ENCODE measurements around the gene NMRK2. TPM values are rescaled to one million over a fixed set of nuclear protein-coding genes. Genes with fewer than 3 reads are reported as not detected.

NMRK2 gene
- total and polyA plus RNA-seq, 4 donors: 0.13 to 1.0 (median 0.26) TPM; not detected in 1

DNA sequence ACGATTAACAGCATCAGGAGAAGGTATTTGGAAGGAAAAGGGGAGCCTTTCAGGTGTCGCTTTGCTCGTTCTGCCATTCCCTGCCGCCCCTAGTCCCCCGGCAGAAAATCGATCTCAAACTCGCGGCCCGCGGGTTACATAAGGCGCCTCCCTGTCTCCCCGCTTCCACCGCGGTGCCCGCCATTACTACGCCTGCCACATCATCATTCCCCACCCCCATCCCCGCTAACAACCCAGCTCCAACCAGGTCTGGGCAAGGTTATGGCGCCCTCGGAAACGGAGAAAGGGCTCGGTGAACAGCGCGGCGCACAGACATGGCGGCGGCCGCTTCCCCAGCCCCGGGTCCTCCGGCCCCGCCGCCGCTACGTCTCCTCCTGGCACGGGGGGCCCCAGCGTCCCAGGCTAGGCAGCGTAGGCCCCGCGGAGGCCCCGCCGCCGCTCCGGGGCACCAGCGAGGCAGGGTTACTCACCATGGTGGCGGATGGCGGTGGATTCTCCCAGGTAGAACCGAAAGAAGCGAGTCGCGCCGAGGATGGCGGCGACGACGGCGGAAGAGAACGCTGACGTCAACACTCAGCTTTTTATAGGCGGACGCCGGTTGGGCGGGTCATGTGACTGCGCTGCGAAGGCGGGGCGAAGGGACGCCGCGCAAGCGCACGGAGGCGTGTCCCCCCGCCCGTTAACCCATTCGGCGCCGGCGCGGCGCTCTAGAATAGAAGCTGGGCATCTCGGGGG, 52.2 kb downstream of the NMRK2 start, which contains the start of gene EEF2:
Gene EEF2 (minus strand): TSS at position 556 of the 735 bp plus-strand sequence. CDS start 83 bp downstream, at position 473.
- peaks cover 22 to 45% (median 33%) of the 10 kb centered on the region in 4 donors for H3K36me3 ChIP-seq (ENCODE audit: control insufficient read depth in 4 of 4, insufficient read depth in 4 of 4, low read length in 4 of 4)
- peaks cover 0 to 2% (median 0%) of the 10 kb centered on the region in 3 donors for H3K27me3 ChIP-seq (ENCODE audit: control insufficient read depth in 3 of 3, insufficient read depth in 3 of 3, low read length in 2 of 3)
- peak; percentile 93 to 97 (median 95) for DNase-seq
- H3K9me3 ChIP-seq (ENCODE audit: control insufficient read depth in 4 of 4, insufficient read depth in 3 of 4, low read length in 3 of 4): no peaks in the 10 kb centered on the region
- ATAC-seq (ENCODE audit: insufficient read depth, low FRiP score): peak; percentile 49
- H3K4me3 ChIP-seq: peak within 1 kb of the TSS; percentile 98
- peak within 1 kb of the TSS; percentile 92 to 97 for H3K27ac ChIP-seq (ENCODE audit: low read depth in 1 of 2, low read length in 1 of 2)
- 1% methylated on average over 64 to 80 of the region's 80 CpGs for WGBS, 2 donors
- TF ChIP-seq CTCF (IDR thresholded peaks at IDR 0.05; ENCODE audit: control extremely low read depth, extremely low read depth): peak; percentile 9
- H3K9ac ChIP-seq (ENCODE audit: insufficient read depth in 1 of 2, low read length in 2 of 2): peak within 1 kb of the TSS; percentile 97 to 99
- H3K4me1 ChIP-seq (ENCODE audit: control insufficient read depth in 5 of 5, insufficient read depth in 5 of 5, low read length in 5 of 5): peaks cover 0 to 25% (median 13%) of the 10 kb centered on the region in 5 donors

- no peaks in the 10 kb centered on the region for H3K9me3 ChIP-seq (ENCODE audit: control insufficient read depth in 4 of 4, insufficient read depth in 3 of 4, low read length in 3 of 4)
- no peak overlapping the region for H3K4me3 ChIP-seq
- no peak for TF ChIP-seq CTCF (IDR thresholded peaks at IDR 0.05; ENCODE audit: control extremely low read depth, extremely low read depth)
- peaks cover 0 to 25% (median 13%) of the 10 kb centered on the region in 5 donors for H3K4me1 ChIP-seq (ENCODE audit: control insufficient read depth in 5 of 5, insufficient read depth in 5 of 5, low read length in 5 of 5)
- peaks cover 0 to 2% (median 0%) of the 10 kb centered on the region in 3 donors for H3K27me3 ChIP-seq (ENCODE audit: control insufficient read depth in 3 of 3, insufficient read depth in 3 of 3, low read length in 2 of 3)
- 4 to 5% methylated on average over 19 of the region's 19 CpGs for WGBS, 2 donors
- no peak for ATAC-seq (ENCODE audit: insufficient read depth, low FRiP score)
- no peak for DNase-seq
- H3K36me3 ChIP-seq (ENCODE audit: control insufficient read depth in 4 of 4, insufficient read depth in 4 of 4, low read length in 4 of 4): peaks cover 16 to 40% (median 29%) of the 10 kb centered on the region in 4 donors
- H3K27ac ChIP-seq (ENCODE audit: low read depth in 1 of 2, low read length in 1 of 2): peak overlapping the region; percentile 34 to 61
- H3K9ac ChIP-seq (ENCODE audit: insufficient read depth in 1 of 2, low read length in 2 of 2): no peak overlapping the region
Observed at GRCh38 chr19:3985643-3986259, 52.9 kb downstream of the NMRK2 start.

GRCh38 chr19:3986260-3987041, 53.6 kb downstream of the NMRK2 start:
- Histone ChIP-seq H3K4me1 (ENCODE audit: control insufficient read depth in 5 of 5, insufficient read depth in 5 of 5, low read length in 5 of 5) (peaks cover 0 to 25% (median 13%) of the 10 kb centered on the region in 5 donors), H3K9me3 (ENCODE audit: control insufficient read depth in 4 of 4, insufficient read depth in 3 of 4, low read length in 3 of 4) (no peaks in the 10 kb centered on the region), H3K9ac (ENCODE audit: insufficient read depth in 1 of 2, low read length in 2 of 2) (no peak overlapping the region), H3K4me3 (no peak overlapping the region), H3K36me3 (ENCODE audit: control insufficient read depth in 4 of 4, insufficient read depth in 4 of 4, low read length in 4 of 4) (peaks cover 10 to 35% (median 24%) of the 10 kb centered on the region in 4 donors), H3K27me3 (ENCODE audit: control insufficient read depth in 3 of 3, insufficient read depth in 3 of 3, low read length in 2 of 3) (peaks cover 0 to 2% (median 0%) of the 10 kb centered on the region in 3 donors), H3K27ac (ENCODE audit: low read depth in 1 of 2, low read length in 1 of 2) (peak overlapping the region; percentile 37 to 60)
- peak; percentile 67 to 85 (median 85) for DNase-seq
- TF ChIP-seq CTCF (IDR thresholded peaks at IDR 0.05; ENCODE audit: control extremely low read depth, extremely low read depth): peak; percentile 60
- ATAC-seq (ENCODE audit: insufficient read depth, low FRiP score): no peak
- 3% methylated on average over 21 of the region's 21 CpGs for WGBS, 2 donors

Data from lung (tissue), 12 donors.